Esophagus muscularis mucosa (tissue), 4 donors: ENCODE data around the gene IGSF21. TPM values are rescaled to one million over a fixed set of nuclear protein-coding genes. Genes with fewer than 3 reads are reported as not detected.
"Not testable (repeated sequence)": the region's sequence is repeated elsewhere in the genome, so short reads cannot be mapped to it uniquely, and the experiment has no call there.

Experiments used
- DNase-seq: peaks from one replicate; pipeline ENCODE4 v3.0.0-alpha.2; 2017; ENCODE audit errors: extremely low spot score
- H3K27ac ChIP-seq, 4 donors: fragments of 200-600 bp; sonication (generic); replicated peaks in 1 of 4; 1 replicate in 3 of 4; 2 replicates in 1 of 4; pipeline ENCODE4 v1.5.1; 2016 to 2019; ENCODE audit warnings: mild to moderate bottlenecking in 1 of 4
- H3K27me3 ChIP-seq, 4 donors: fragments of 200-600 bp; sonication (generic); one replicate each; pipeline versions ENCODE4 v1.5.1 to v1.6.0; 2016 to 2019
- H3K36me3 ChIP-seq, 4 donors: fragments of 200-600 bp; sonication (generic); one replicate each; pipeline ENCODE4 v1.5.1; 2016 to 2019
- H3K4me1 ChIP-seq, 4 donors: fragments of 200-600 bp; sonication (generic); one replicate each; pipeline ENCODE4 v1.5.1; 2016 to 2019
- H3K4me3 ChIP-seq, 4 donors: fragments of 200-600 bp; sonication (generic); 1 replicate in 2 of 4; 2 replicates in 2 of 4; pipeline ENCODE4 v1.5.1; 2016 to 2019; ENCODE audit warnings: mild to moderate bottlenecking in 4 of 4, moderate library complexity in 1 of 4
- H3K9me3 ChIP-seq, 4 donors: fragments of 200-600 bp; sonication (generic); 1 replicate in 3 of 4; 2 replicates in 1 of 4; pipeline ENCODE4 v1.5.1; 2016 to 2019
- CTCF ChIP-seq, 3 experiments: fragments of 200-600 bp in 2 of 3; fragments of 450-650 bp in 1 of 3; sonication (generic) in 2 of 3; IDR thresholded peaks; one replicate each; pipeline ENCODE4 v1.5.1; 2017 to 2019; ENCODE audit warnings: antibody characterized with exemption in 3 of 3, mild to moderate bottlenecking in 2 of 3, moderate library complexity in 1 of 3
- EP300 ChIP-seq: sonication (generic); formaldehyde crosslinking; IDR thresholded peaks from one replicate; pipeline ENCODE4 v1.6.1; 2017; ENCODE audit warnings: antibody characterized with exemption
- POLR2A ChIP-seq: fragments of 450-650 bp; IDR thresholded peaks from one replicate; pipeline ENCODE4 v1.6.1; 2017; ENCODE audit warnings: antibody characterized with exemption, moderate library complexity, mild to moderate bottlenecking, low read depth
- POLR2AphosphoS5 ChIP-seq, 2 donors: sonication (generic); formaldehyde crosslinking; IDR thresholded peaks; one replicate each; pipeline ENCODE4 v1.6.1; 2017; ENCODE audit warnings: antibody characterized with exemption in 2 of 2
- WGBS: methylation state at CpG from one replicate; pipeline ENCODE4 v1.1.5; 2018; 5-methylcytosine and 5-hydroxymethylcytosine counted together
- intact Hi-C: fragments of 100-400 bp; cut with DNase I; formaldehyde crosslinking; loops from one replicate; pipeline ENCODE4 v1.15.1; 2023
- total RNA-seq, 4 donors: library from RNA; depleted of rRNA; stranded (reverse); fragments of >200 nt; gene quantifications; one replicate each; pipeline versions ENCODE4 v1.1.0 to v1.2.1, GENCODE V29; 2016

IGSF21 gene
- total RNA-seq, 4 donors from 2014 or later = 1.1 to 2.7 (median 1.2) TPM

GRCh38 chr1:18414321-18414720 lies 306.7 kb downstream of the IGSF21 start:
- no peak overlapping the region for H3K4me3 ChIP-seq
- no peak overlapping the region for H3K27ac ChIP-seq
- peaks cover 0 to 27% (median 0%) of the 10 kb centered on the region in 4 donors for H3K27me3 ChIP-seq
- H3K9me3 ChIP-seq = peaks cover 0 to 29% (median 18%) of the 10 kb centered on the region in 4 donors
- H3K4me1 ChIP-seq = no peaks in the 10 kb centered on the region
- WGBS = 79% methylated on average over 5 of the region's 5 CpGs
- H3K36me3 ChIP-seq = no peaks in the 10 kb centered on the region
- intact Hi-C loops = no loop called here
- TF ChIP-seq CTCF (IDR thresholded peaks at IDR 0.05) = no peak
- no peak for TF ChIP-seq POLR2AphosphoS5 (IDR thresholded peaks at IDR 0.05)
- no peak for TF ChIP-seq POLR2A
- TF ChIP-seq EP300 = no peak
- DNase-seq = no peak

GRCh38 chr1:18414872-18415447 lies 307.4 kb downstream of the IGSF21 start:
- H3K4me1 ChIP-seq = no peaks in the 10 kb centered on the region
- 79% methylated on average over 2 of the region's 2 CpGs for WGBS
- no peak for DNase-seq
- no peak for TF ChIP-seq POLR2A
- TF ChIP-seq EP300 = no peak
- no peak for TF ChIP-seq CTCF (IDR thresholded peaks at IDR 0.05)
- no peak for TF ChIP-seq POLR2AphosphoS5 (IDR thresholded peaks at IDR 0.05)
- intact Hi-C loops = no loop called here
- peaks cover 0 to 29% (median 18%) of the 10 kb centered on the region in 4 donors for H3K9me3 ChIP-seq
- no peaks in the 10 kb centered on the region for H3K36me3 ChIP-seq
- no peak overlapping the region for H3K27ac ChIP-seq
- H3K27me3 ChIP-seq = peaks cover 0 to 27% (median 0%) of the 10 kb centered on the region in 4 donors
- no peak overlapping the region for H3K4me3 ChIP-seq

GRCh38 chr1:18415448-18416027 lies 307.9 kb downstream of the IGSF21 start:
- TF ChIP-seq CTCF (IDR thresholded peaks at IDR 0.05) = no peak
- TF ChIP-seq POLR2AphosphoS5 (IDR thresholded peaks at IDR 0.05) = no peak
- no peak for TF ChIP-seq POLR2A
- 64% methylated on average over 2 of the region's 2 CpGs for WGBS
- intact Hi-C loops = no loop called here
- no peak for DNase-seq
- Histone ChIP-seq H3K4me1 (no peaks in the 10 kb centered on the region), H3K9me3 (peaks cover 0 to 28% (median 18%) of the 10 kb centered on the region in 4 donors), H3K27ac (no peak overlapping the region), H3K27me3 (peaks cover 0 to 27% (median 0%) of the 10 kb centered on the region in 4 donors), H3K36me3 (no peaks in the 10 kb centered on the region), H3K4me3 (no peak overlapping the region)

GRCh38 chr1:18416126-18416525 lies 308.5 kb downstream of the IGSF21 start:
- not testable (repeated sequence) for H3K36me3 ChIP-seq
- 85% methylated on average over 5 of the region's 5 CpGs for WGBS

GRCh38 chr1:18417316-18418269 lies 310.0 kb downstream of the IGSF21 start:
- H3K27ac ChIP-seq = no peak overlapping the region
- WGBS = 65% methylated on average over 3 of the region's 3 CpGs
- intact Hi-C loops = no loop called here
- H3K4me1 ChIP-seq = no peaks in the 10 kb centered on the region
- DNase-seq = no peak
- peaks cover 0 to 7% (median 3%) of the 10 kb centered on the region in 4 donors for H3K9me3 ChIP-seq
- H3K4me3 ChIP-seq = no peak overlapping the region
- TF ChIP-seq CTCF (IDR thresholded peaks at IDR 0.05) (no peak), POLR2AphosphoS5 (IDR thresholded peaks at IDR 0.05) (no peak), POLR2A (no peak), EP300 (no peak)
- peaks cover 0 to 41% (median 0%) of the 10 kb centered on the region in 4 donors for H3K27me3 ChIP-seq
- no peaks in the 10 kb centered on the region for H3K36me3 ChIP-seq

More at GRCh38 chr1:18416126-18416525, 308.5 kb downstream of the IGSF21 start:
- H3K4me1 ChIP-seq, H3K27ac ChIP-seq, DNase-seq, H3K4me3 ChIP-seq, intact Hi-C loops: not testable (repeated sequence)
- H3K27me3 ChIP-seq = peaks cover 0 to 33% (median 0%) of the 10 kb centered on the region in 4 donors
- peaks cover 0 to 22% (median 17%) of the 10 kb centered on the region in 4 donors for H3K9me3 ChIP-seq
